SU-DHL-6 (cell line): ENCODE data around the gene SLC44A1.

Experiments
- EZH2phosphoT487 ChIP-seq: fragments of 200-600 bp; sonication (generic), shearing (Covaris generic); conservative IDR thresholded peaks from 2 replicates; pipeline ENCODE4 v1.6.1; 2018; ENCODE audit warnings: mild to moderate bottlenecking, antibody characterized with exemption, low read length, moderate library complexity, mixed read lengths
- TF ChIP-seq, protein P1 (sequence below): fragments of 200-600 bp; sonication (generic); IDR thresholded peaks from one replicate; pipeline ENCODE4 v1.5.1; 2017; ENCODE audit warnings: antibody characterized with exemption, mild to moderate bottlenecking, low read length, moderate library complexity; ENCODE audit not compliant: insufficient read depth, poor library complexity, severe bottlenecking

DNA sequence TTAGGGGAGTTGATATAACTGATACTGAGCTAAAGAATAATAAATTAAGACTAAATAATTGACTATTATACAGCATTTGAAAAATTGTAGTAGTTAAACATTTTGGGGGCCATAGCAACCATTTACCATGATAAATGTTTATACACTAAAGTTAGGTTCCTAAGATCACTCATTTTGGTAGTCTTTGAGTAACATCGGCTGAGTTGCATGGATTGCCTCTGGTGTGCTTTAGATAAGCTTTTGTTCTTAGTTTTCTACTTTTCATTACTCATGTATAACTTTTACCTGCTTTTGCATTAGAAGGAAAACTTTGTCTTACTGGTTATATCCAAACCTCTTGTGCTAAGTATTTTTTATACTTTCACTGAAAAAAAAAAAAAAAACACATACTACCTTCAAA, 101.2 kb downstream of the SLC44A1 start:
- TF ChIP-seq EZH2phosphoT487, result no peak
- TF ChIP-seq, protein P1, sequence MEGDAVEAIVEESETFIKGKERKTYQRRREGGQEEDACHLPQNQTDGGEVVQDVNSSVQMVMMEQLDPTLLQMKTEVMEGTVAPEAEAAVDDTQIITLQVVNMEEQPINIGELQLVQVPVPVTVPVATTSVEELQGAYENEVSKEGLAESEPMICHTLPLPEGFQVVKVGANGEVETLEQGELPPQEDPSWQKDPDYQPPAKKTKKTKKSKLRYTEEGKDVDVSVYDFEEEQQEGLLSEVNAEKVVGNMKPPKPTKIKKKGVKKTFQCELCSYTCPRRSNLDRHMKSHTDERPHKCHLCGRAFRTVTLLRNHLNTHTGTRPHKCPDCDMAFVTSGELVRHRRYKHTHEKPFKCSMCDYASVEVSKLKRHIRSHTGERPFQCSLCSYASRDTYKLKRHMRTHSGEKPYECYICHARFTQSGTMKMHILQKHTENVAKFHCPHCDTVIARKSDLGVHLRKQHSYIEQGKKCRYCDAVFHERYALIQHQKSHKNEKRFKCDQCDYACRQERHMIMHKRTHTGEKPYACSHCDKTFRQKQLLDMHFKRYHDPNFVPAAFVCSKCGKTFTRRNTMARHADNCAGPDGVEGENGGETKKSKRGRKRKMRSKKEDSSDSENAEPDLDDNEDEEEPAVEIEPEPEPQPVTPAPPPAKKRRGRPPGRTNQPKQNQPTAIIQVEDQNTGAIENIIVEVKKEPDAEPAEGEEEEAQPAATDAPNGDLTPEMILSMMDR, result no peak
